HG02763 (cell line): ENCODE results near the gene PES1.
"Not testable (repeated sequence)": the region's sequence is repeated elsewhere in the genome, so short reads cannot be mapped to it uniquely, and the experiment has no call there.

ENCODE experiments used
- ATAC-seq: cut with Tn5 transposase; IDR thresholded peaks from one replicate; pipeline ENCODE4 v1.9.1; 2021; ENCODE audit warnings: mild to moderate bottlenecking, moderate library complexity; ENCODE audit not compliant: unreplicated experiment

Gene PES1

DNA sequence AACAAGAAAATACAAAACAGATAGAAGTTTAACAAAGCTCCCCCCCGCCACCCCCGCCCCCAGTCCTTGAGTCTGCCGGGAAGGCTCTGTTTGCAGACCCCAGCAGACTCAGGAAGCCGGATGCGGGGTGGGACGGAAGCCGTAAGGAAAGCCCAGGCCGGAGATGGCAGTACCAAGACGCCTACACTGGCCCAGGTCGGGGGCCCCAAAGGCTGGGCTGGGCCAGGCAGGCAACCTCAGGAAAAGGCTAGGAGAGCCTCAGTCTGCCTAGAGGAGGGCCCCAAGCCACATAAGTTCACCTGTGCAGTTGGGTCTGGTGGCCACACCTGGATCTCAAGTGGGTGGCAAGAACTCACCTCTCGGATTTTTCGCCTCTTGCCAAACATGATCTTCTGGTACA is 13.2 kb downstream of the PES1 start:
- no peak for ATAC-seq

DNA sequence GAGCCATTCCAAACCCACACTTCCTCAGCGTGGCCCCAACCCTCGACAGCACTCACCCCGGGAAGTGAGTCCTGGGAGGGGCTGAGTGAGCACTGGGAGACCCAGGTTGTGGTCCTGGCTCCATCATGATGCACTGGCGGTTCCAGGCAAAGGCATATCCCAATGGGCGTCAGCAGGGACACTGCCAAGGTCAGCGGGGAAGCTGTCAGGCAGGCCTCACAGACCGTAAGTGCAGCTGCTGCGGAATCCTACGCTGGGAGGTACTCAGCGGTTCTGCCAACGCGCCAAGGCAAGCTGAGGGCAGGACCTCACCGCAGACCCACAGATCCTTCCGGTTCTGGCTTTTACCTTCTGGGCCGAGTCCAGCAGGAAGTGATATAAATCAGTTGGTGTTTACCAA is 15.9 kb downstream of the PES1 start:
- no peak for ATAC-seq

DNA sequence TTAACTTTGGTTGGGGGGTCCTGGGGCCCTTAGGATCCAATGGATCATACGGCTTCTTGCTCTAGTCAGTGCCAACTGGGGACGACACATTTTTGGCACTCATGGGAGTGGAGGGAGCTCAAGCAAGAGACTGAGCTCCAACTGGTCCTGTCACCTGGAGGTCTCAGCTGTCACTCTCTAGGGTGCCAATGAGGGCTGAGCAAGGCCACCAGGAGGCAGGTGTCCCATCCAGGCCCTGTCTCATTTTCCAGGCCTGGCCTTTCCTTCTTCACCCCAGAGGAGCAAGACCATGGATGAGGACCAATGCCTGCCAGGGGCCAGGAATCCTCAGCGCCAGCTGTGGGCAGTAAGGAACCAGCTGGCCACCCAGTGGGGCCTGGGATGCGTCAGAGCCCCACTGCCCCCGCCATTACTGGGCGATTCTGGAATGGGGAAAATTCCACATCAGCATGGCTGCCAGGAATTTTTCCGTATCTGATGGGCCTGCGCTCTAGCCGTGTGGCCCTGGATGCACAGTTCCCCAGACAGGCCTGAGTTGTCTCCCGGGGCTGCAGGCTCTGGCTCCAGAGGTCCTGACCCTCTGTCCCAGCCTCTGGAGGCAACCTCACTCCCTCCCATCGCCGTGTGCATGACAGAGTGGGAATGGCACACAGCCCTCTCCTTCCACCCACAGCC is 16.6 kb downstream of the PES1 start:
- ATAC-seq: no peak

DNA sequence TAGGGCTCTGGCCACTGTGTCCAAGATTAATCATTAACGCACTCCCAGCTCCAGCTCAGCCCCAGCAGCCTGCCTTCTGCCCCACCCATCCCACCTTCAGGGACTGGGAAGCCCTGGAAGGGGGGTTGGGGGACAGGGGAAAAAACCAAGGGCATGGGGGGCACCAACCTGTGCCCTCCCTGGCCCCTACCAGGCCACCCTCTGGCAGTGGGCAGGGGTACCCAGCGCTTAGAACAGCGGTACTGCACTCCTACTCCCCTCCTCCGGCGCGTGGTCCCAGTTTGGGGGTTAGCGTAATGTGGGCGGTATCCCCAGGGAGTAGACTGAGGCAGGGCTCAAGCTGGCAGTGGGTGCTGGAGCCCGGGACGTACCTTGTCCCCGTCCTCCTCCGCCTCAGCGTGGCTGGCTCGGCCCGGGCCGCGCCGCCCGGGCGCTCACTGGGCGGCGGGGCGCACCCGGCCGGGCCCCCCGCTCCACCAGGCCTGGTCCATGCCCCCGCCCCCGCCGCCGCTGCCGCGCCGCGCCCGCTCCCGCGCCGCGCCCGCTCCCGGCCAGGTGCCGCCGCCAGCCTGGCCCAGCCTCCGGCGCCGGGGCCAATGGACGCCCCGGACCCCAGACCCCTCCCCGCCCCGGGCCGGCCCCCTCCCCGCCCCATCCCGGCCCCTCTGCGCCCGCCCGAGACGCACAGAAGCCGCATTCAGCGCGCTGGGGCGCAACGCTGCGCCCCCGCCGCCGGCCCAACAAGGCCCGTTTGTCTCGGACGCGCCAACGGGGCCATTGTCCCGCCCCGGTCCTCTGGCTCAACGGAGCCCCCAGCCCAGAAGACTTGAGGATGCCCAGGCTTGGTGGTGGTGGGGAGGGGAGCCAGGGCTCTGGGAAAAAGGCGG is 17.4 kb downstream of the PES1 start, which contains the start of gene GAL3ST1:
TSS of gene GAL3ST1 (minus strand) at position 571 of the 887 bp plus-strand sequence. CDS start 17,273 bp downstream, outside the sequence.
- no peak for ATAC-seq

DNA sequence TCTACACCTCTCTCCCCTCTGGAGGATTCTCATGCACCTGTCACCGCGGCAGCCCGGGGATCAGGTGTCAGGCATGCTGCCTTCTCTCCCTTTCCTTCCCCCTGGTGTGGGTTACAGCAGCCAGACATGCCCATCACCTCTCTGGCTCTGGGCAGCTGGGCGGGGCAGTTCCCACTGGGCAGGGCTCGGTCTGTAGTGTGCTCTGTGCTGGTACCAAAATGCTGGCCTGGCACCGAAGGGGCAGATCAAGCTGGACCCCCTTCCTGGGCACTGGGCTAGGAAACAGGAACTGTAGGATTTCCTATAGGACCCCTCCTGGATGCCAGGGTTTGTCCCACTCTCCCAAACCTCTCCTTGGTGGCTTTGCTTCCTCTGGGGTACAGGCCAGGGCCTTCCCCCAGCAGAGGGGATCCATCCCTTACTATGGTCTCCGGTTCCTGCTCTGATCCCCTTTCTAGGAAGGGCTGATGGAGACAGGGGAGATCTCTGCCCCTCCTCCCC is 18.1 kb downstream of the PES1 start:
- ATAC-seq: no peak

DNA sequence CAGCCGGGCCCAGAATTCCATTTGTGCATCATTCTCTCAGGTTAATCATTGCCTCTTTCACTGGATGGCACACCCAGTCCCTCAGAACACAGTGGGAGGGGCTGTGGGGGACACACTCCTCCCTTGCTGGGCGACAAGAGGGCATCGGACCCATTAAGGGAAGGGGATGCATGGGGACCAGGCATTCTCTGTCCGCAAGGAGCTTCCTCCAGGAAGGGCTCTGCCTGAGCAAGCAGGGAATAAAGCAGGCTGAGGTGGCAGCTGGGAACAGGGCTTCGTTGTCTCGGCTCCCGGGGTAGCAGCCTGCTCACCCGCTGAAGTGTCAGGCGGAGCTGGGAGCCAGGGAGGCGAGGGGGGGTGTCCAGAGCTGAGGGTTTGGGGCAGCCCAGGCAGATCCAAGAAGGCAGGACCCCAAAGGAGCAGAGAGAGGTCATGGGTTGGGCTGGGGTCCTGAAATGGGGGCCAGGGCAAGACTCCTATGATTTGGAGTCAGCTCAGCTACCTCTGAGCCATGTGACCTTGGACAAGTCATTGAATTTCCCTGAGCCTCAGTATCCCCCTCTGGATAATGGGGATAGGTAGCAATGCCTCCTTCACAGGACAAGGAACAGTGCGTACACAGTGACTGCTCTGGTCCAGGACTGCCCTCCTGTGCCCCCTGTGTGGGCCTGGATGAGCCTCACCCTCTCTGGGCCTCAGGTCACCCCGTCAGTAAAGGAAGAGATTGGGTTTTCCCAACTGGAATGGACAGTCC is 18.7 kb downstream of the PES1 start:
- no peak for ATAC-seq

DNA sequence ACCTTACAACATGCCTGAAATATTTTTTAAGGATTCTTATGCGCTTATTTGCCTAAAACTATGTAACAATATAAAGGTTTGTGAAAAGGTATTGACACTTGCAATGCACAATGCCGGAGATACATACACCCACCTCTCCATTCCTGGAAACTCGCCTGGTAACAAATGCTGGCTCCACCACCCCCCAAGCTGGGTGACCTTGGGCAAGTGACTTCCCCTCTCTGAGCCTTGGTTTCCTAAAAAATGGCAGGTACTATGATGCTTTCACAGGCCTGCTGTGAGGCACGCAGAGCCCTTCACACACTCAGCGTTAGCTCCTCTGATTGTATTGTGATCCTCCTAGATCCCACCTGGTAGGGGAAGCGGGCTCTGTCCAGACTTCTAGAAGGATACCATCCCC is 19.5 kb downstream of the PES1 start:
- no peak for ATAC-seq

DNA sequence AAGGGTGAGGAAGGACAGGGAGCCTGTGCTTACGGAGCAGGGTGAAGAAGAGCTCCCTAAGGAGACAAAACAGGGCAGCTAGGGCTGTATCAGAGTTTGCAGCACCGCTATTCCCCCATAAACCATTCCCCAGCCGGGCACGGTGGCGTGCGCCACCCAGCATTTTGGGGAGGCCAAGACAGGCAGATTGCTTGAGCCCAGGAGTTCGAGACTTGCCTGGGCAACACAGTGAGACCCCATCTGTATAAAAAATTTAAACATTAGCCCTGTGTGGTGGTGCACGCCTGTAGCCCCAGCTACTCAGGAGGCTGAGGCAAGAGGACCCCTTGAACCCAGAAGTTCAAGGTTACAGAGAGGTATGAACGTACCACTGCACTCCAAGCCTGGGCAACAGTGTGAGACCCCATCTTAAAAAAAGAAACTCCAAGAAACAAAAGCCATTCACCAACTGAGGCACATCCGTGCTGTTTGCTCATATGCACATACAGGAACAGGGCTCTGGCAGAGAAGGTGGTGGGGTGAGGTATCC is 22.0 kb downstream of the PES1 start:
- ATAC-seq: no peak

DNA sequence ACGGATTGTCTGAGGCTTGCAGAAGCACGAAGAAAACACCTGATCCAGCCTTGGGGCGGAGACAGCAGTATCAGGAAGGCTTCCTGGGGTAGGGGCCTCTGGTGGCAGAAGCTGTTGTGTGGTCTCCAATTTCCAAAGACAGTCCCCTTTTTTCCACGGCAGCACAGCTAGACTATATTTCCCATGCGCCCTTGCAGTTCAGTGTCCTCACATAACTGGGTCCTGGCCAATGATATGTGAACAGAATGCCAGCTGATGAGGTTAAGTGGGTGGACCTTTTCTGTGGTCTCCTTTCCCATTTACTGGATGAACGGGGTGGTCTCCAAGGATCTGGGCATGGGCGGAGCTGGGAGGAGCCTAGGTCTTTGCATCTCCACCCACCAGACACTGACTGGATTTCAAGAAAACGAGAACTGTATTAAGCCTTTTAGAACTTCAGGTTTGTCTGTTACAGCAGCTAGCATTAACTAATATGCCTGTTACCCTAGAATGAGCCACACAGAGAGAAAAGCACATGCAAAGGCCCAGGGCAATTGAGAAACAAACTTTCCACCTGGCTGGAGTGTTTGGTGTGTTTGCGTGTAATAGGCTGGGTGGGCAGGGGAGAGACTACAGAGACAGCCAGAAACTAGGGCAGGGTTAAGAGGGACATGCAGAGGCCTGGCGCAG is 23.4 kb downstream of the PES1 start:
- ATAC-seq: no peak

DNA sequence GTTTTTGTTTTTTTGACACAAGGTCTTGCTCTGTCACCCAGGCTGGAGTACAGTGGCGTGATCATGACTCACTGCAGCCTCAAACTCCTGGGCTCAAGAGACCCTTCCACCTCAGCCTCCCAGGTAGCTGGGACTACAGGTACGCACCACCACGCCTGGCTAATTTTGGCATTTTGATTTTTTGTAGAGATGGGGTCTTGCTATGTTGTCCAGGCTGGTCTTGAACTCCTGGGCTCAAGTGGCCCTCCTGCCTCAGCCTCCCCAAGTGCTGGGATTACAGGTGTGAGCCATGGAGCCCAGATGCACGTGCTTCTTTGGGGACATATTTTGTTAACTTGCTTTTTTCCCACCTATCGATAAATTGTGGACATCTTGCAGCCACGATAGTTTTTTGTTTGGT is 24.4 kb downstream of the PES1 start:
- not testable (repeated sequence) for ATAC-seq

DNA sequence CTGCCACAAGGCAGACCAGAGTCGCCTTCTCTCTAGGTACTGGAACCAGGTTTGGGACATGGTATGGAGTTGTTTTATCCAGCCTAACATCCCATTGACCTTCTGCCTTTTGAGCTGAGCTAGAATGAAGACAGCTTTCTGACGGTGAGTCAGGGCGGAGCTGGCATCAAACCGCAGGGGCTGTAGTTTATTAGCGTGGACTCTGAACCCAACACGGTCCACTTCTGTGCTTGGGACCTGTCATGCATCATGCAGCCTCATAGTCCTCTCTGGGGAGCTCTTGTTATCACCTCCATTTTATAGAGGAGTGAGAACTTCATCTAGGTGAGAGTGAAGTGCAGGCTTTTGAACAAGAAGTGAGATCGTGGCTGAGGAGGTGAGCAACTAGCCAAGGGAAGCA is 25.6 kb downstream of the PES1 start:
- ATAC-seq: no peak

DNA sequence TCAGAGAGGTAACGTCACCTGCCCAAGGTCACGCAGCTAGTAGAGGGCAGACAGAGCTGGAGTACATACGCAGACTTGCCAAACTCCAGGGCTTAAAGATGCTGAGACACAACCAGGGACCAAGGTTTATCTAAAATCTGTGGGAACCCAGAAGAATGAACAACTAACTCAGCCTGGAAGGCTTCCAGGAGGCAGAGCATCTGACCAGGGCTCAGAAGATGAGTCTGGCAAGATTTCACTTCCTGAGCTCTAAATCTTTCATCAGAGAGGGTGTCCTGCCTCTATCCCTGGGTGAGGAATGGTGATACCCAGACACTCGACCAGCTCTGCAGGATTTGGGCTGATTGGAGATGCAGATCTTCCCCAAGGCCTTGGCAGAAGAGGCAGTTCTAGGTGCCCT is 26.4 kb downstream of the PES1 start:
- ATAC-seq: no peak

DNA sequence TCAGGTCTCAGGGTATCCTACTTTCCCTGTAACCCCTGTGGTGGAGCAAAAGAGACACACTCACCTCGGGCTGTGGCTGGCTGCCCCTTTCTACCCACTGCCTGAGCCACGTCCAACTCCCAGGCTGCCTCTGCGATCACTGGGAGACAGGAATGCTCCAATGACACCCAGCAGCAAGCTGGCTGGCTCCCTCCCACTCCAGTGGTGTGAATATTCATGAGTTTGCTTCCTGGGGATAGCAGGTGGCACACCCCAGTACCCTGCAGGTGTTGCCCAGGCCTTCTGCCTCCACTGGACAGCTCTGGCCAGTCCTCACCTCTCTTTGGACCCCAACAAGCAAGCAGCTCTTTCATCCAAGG is 27.0 kb downstream of the PES1 start:
- no peak for ATAC-seq

DNA sequence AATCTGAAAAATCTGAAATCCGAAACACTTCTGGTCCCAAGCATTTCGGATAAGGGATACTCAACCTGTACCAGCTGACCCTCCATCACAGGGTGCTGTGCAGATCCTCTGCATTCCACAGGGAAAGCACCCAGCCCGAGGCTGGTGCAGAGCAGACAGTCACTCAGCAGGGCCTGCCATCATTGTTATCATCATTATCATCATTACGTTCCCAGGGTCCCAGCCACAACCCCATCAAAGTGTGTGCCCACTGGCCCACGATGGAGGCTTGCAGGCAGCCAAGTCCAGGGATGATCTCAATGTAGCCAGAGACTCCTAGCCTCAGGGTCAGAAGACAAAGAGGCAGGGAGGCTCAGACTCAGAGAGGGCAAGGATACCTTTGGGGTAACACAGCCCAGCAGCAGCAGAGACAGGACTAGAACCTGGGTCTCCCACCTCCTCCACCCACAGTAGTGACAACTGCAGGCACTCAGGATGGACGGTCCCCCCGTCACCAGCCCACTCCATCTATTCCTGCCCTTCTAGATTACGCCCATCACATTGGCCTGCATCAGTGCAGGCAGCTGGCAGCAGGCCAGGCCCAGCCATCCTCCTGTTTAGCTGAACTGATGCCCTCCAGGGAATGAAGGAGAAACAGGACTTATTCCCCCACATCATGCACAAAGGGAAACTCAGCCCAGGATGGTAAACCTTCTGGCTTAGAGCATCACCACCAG is 27.5 kb downstream of the PES1 start:
- ATAC-seq: no peak

DNA sequence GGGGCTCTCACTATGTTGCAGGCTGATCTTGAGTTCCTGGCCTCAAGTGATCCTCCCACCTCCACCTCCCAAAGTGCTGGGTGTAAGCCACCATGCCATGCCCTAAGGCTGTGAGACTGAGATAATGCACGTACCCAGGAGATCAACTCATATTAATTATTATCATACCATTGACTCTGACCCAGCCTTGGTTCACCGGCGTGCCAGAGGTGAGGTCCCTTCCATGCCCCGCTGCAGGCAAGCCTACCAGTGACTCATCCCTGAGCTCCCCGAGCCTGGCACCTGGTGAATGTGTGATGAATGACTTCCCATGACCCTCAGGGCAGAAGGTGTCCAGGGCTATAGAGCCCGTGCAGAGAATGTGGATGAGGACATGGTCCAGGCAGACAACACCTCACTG is 29.3 kb downstream of the PES1 start:
- no peak for ATAC-seq

DNA sequence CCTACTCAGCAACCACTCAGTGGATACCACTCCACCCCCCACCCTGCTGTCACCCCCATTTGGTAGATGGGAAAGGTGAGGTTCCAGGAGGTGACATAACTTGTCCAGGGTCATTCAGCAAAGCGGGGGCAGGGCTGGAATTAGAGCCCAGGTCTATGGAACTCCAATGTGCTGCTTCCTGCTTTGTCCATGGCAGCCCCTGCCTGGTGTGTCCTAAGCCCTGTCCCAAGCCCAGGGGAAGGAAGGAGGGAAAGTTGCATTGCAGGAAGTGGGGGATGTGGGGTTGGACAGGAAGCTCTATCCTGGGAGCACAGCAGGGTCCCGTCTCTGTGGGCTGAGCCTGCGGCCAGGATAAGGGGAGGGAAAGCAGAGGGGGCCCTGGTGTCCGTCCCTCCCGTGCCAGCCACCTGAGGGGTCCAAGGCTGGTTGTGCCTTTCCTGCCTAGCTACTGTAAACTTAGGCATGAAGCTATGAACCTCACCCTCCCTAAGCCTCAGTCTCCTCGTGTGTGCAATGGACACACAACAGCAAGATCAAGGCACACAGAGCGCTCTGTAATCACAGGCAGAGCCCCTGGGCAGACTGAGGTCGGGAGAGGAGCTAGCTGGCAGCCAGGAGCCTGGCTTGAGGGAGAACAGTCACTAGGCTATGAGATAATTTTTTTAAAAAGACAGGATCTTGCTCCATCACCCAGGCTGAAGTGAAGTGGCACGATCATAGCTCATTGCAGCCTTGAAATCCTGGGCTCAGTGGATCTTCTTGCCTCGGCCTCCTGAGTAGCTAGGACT is 30.1 kb downstream of the PES1 start:
- no peak for ATAC-seq

DNA sequence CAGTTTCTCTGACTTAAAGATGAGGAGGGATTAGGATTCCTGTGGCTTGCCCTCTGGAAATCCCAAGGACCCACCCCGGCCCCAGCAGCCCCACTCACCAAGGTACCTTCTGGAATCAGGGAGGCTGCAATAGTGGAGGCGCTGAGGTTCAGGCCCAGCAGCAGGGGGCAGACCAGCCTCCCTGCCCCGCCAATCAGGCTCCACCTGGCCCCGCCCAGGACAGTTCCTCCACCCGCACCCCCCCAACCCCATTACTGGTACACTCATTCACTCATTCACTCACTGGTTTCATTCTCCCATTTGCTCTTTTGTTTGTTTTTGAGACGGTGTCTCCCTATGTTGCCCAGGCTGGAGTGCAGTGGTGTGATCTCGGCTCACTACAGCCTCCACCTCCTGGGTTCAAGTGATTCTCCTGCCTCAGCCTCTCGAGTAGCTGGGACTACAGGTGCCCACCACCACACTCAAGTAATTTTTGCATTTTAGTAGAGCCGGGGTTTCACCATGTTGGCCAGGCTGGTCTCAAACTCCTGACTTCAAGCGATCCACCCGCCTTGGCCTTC is 31.0 kb downstream of the PES1 start:
- ATAC-seq: not testable (repeated sequence)

DNA sequence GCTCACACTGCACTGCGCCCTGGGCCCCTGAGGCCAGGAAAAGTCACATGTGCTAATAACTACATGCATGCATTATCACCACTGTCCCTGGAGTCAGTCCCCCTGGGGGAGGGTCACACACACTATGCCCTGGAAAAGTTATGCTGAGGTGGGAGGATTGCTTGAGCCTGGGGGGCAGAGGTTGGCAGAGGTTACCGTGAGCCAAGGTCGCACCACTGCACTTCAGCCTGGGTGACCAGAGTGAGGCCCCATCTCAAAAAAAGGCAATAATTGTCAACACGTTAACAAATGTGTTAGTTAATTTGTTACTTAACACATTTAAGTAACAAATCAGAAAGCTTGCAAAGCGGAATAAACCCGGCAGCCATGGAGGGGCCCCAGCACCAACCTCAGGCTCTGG is 31.8 kb downstream of the PES1 start:
- no peak for ATAC-seq

DNA sequence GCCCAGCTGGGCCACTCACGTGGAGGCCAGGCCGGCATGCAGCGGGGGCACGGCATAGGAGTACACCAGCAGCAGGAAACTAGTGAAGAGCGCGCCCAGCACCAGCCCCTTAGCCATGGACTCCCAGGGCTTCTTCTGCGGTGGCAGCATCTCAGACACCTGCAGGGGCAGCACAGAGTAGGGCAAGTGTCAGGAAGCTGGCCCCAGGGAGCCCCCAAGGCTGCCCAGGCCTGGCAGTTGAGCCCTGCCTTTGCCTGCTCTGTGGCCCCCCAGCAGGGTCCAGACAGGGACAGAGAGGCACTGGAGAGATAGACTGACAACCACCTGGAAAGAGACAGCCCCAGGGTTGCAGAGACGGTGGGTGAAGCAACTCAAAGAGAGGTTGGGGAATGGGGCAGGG is 34.5 kb downstream of the PES1 start:
- ATAC-seq: no peak
